ENCODE results near the gene ADGRD1.
"Not testable (repeated sequence)": the region's sequence is repeated elsewhere in the genome, so short reads cannot be mapped to it uniquely, and the experiment has no call there.

The ADGRD1 gene

GRCh38 chr12:131119936-131120335, 166.2 kb downstream of the ADGRD1 start:
- DNase-seq (ENCODE audit: low spot score), result no peak

- DNase-seq (ENCODE audit: low spot score), result no peak
These were observed 167.1 kb downstream of the ADGRD1 start for GRCh38 chr12:131120831-131121271.

GRCh38 chr12:131121705-131122405, 168.1 kb downstream of the ADGRD1 start:
- no peak for DNase-seq (ENCODE audit: low spot score)

- DNase-seq (ENCODE audit: low spot score), result no peak
These were observed 168.9 kb downstream of the ADGRD1 start for GRCh38 chr12:131122631-131123030.

GRCh38 chr12:131123817-131124216, 170.1 kb downstream of the ADGRD1 start:
- DNase-seq (ENCODE audit: low spot score), result no peak

GRCh38 chr12:131124487-131125280, 171.0 kb downstream of the ADGRD1 start:
- no peak for DNase-seq (ENCODE audit: low spot score)

GRCh38 chr12:131126662-131127173, 173.0 kb downstream of the ADGRD1 start:
- no peak for DNase-seq (ENCODE audit: low spot score)

GRCh38 chr12:131128556-131128955, 174.8 kb downstream of the ADGRD1 start:
- DNase-seq (ENCODE audit: low spot score), result no peak

GRCh38 chr12:131128966-131129619, 175.4 kb downstream of the ADGRD1 start:
- DNase-seq (ENCODE audit: low spot score), result not testable (repeated sequence)

GRCh38 chr12:131129839-131130238, 176.1 kb downstream of the ADGRD1 start:
- DNase-seq (ENCODE audit: low spot score), result no peak

GRCh38 chr12:131130311-131130911, 176.7 kb downstream of the ADGRD1 start:
- no peak for DNase-seq (ENCODE audit: low spot score)

GRCh38 chr12:131131077-131131807, 177.5 kb downstream of the ADGRD1 start:
- DNase-seq (ENCODE audit: low spot score), result no peak

GRCh38 chr12:131131808-131132117, 178.1 kb downstream of the ADGRD1 start:
- DNase-seq (ENCODE audit: low spot score), result no peak

- peak; percentile 77 for DNase-seq (ENCODE audit: low spot score)
These were observed 178.6 kb downstream of the ADGRD1 start for GRCh38 chr12:131132118-131132892.

- no peak for DNase-seq (ENCODE audit: low spot score)
These were observed 179.6 kb downstream of the ADGRD1 start for GRCh38 chr12:131133015-131133905.

- no peak for DNase-seq (ENCODE audit: low spot score)
These were observed 180.3 kb downstream of the ADGRD1 start for GRCh38 chr12:131133994-131134393.

GRCh38 chr12:131134523-131135310, 181.0 kb downstream of the ADGRD1 start:
- no peak for DNase-seq (ENCODE audit: low spot score)

GRCh38 chr12:131135311-131135785, 181.6 kb downstream of the ADGRD1 start:
- no peak for DNase-seq (ENCODE audit: low spot score)

All from HuH-7 (cell line).